Endothelial cell of umbilical vein (primary cell): ENCODE results near the gene ZNF282. TPM values are rescaled to one million over a fixed set of nuclear protein-coding genes. Genes with fewer than 3 reads are reported as not detected.

ENCODE experiments used
- BruUV-seq: library from RNA; stranded (reverse); fragments of 400-500 nt; replicated peaks from 2 replicates; lab custom pipeline; 2021; lab: Mats Ljungman, UMichigan
- CTCF ChIA-PET: fragments of 300-600, 350-600 bp; sonication (Branson Sonifier 250); formaldehyde crosslinking; loops from one replicate; lab custom pipeline; 2021; ENCODE audit warnings: antibody characterized with exemption, inconsistent platforms; lab: Charles Lee
- POLR2A ChIA-PET: fragments of 300-600, 350-600 bp; sonication (Branson Sonifier 250); formaldehyde crosslinking; loops from one replicate; lab custom pipeline; 2021; ENCODE audit warnings: antibody characterized with exemption, inconsistent platforms; lab: Charles Lee
- DNase-seq: peaks from one replicate; pipeline ENCODE4 v3.0.0-alpha.2; 2011; ENCODE audit warnings: low read depth, low spot score
- FAIRE-seq: peaks from 2 replicates; lab custom pipeline; 2011; peaks lifted over from hg19 to GRCh38; lab: Jason Lieb, UNC
- H2AFZ ChIP-seq: 2 replicates; pipeline ENCODE4 v1.6.0; 2012; ENCODE audit warnings: low read depth, low read length, control low read depth, inconsistent platforms
- H3K27ac ChIP-seq: 2 replicates; pipeline ENCODE4 v1.5.1; 2011; ENCODE audit warnings: low read depth, mild to moderate bottlenecking, control low read depth, low read length, moderate library complexity; ENCODE audit not compliant: insufficient read depth
- H3K27me3 ChIP-seq, 2 experiments: 2 replicates each; pipeline versions ENCODE4 v1.6.0 to v1.6.1; 2011; ENCODE audit warnings: low read length in 2 of 2, mixed read lengths in 1 of 2; ENCODE audit not compliant: control insufficient read depth in 2 of 2, insufficient read depth in 2 of 2
- H3K36me3 ChIP-seq, 2 experiments: 2 replicates in 1 of 2; 3 replicates in 1 of 2; pipeline ENCODE4 v1.5.1; 2011; ENCODE audit warnings: low read length in 2 of 2, mild to moderate bottlenecking in 1 of 2, moderate library complexity in 1 of 2; ENCODE audit not compliant: control insufficient read depth in 2 of 2, insufficient read depth in 2 of 2; ENCODE audit errors: extremely low read depth in 1 of 2
- H3K4me1 ChIP-seq: 3 replicates; pipeline ENCODE4 v1.5.1; 2011; ENCODE audit warnings: mild to moderate bottlenecking, low read length; ENCODE audit not compliant: control insufficient read depth, insufficient read depth; ENCODE audit errors: extremely low read depth
- H3K4me2 ChIP-seq: 2 replicates; pipeline ENCODE4 v1.6.1; 2011; ENCODE audit warnings: low read length, control low read depth, mixed read lengths; ENCODE audit not compliant: insufficient read depth
- H3K4me3 ChIP-seq, 3 experiments: fragments of 200-600 bp in 1 of 3; sonication (generic), shearing (Covaris generic) in 1 of 3; replicated peaks in 1 of 3; 2 replicates each; pipeline ENCODE4 v1.5.1; 2011 to 2016; ENCODE audit warnings: control low read depth in 3 of 3, low read length in 3 of 3, mild to moderate bottlenecking in 2 of 3, inconsistent platforms in 1 of 3, low read depth in 1 of 3, moderate library complexity in 1 of 3; ENCODE audit not compliant: insufficient read depth in 1 of 3
- H3K79me2 ChIP-seq: 2 replicates; pipeline ENCODE4 v1.6.0; 2012; ENCODE audit warnings: low read length, inconsistent platforms; ENCODE audit not compliant: control insufficient read depth, insufficient read depth
- H3K9ac ChIP-seq: replicated peaks from 2 replicates; pipeline ENCODE3; 2011; ENCODE audit warnings: low read length, control low read depth; ENCODE audit not compliant: insufficient read depth; ENCODE audit errors: extremely low read depth
- H3K9me1 ChIP-seq: replicated peaks from 3 replicates; pipeline ENCODE4 v1.6.0; 2011; ENCODE audit warnings: mild to moderate bottlenecking, low read length; ENCODE audit not compliant: control insufficient read depth, insufficient read depth; ENCODE audit errors: extremely low read depth
- H3K9me3 ChIP-seq: replicated peaks from 2 replicates; pipeline ENCODE4 v1.5.1; 2012; ENCODE audit warnings: low read length, inconsistent platforms; ENCODE audit not compliant: control insufficient read depth, insufficient read depth
- H4K20me1 ChIP-seq: replicated peaks from 2 replicates; pipeline ENCODE3; 2011; ENCODE audit warnings: mild to moderate bottlenecking, low read length; ENCODE audit not compliant: control insufficient read depth, insufficient read depth; ENCODE audit errors: extremely low read depth
- EZH2 ChIP-seq: IDR thresholded peaks from 2 replicates; pipeline ENCODE4 v1.6.1; 2012; ENCODE audit warnings: borderline replicate concordance, low read depth, mild to moderate bottlenecking, moderate library complexity, low read length, inconsistent platforms; ENCODE audit not compliant: severe bottlenecking
- FOS ChIP-seq: IDR thresholded peaks from 2 replicates; pipeline ENCODE4 v1.6.1; 2011; ENCODE audit warnings: mild to moderate bottlenecking, low read length, moderate library complexity, borderline replicate concordance; ENCODE audit not compliant: insufficient read depth
- GATA2 ChIP-seq: IDR thresholded peaks from 2 replicates; pipeline ENCODE4 v1.7.0; 2011; ENCODE audit warnings: low read depth, mild to moderate bottlenecking, moderate library complexity, mixed read lengths, low read length; ENCODE audit not compliant: insufficient read length, insufficient read depth
- JUN ChIP-seq: IDR thresholded peaks from 2 replicates; pipeline ENCODE4 v1.6.1; 2011; ENCODE audit warnings: borderline replicate concordance, low read depth; ENCODE audit not compliant: insufficient read length, insufficient read depth
- MYC ChIP-seq: IDR thresholded peaks from one replicate; pipeline ENCODE4 v1.6.1; 2011; ENCODE audit warnings: mild to moderate bottlenecking, low read depth, low read length
- POLR2A ChIP-seq: IDR thresholded peaks from 2 replicates; pipeline ENCODE4 v1.6.1; 2012; ENCODE audit warnings: low read depth, mild to moderate bottlenecking, control low read depth, low read length
- POLR2AphosphoS5 ChIP-seq: IDR thresholded peaks from 2 replicates; pipeline ENCODE4 v1.6.1; 2012; ENCODE audit warnings: low read depth, mild to moderate bottlenecking, control low read depth, low read length, moderate library complexity; ENCODE audit not compliant: insufficient read depth
- dilution Hi-C: fragments of 300-500 bp; cut with MboI; formaldehyde crosslinking; loops from one replicate; pipeline ENCODE4 v1.15.0; 2019; ENCODE audit warnings: low sequenced_read_pairs; ENCODE audit not compliant: extremely low pct_ligation_motif_present
- intact Hi-C: fragments of 100-400 bp; cut with micrococcal nuclease; formaldehyde crosslinking; loops from one replicate; pipeline ENCODE4 v1.10.0; 2022
- polyA plus RNA-seq, 4 experiments: library from polyadenylated mRNA; depleted of rRNA in 3 of 4; stranded (reverse) in 3 of 4; unstranded in 1 of 4; fragments of >200 nt; gene quantifications; 2 replicates each; pipeline versions ENCODE4 v1.2.1 to v1.2.3, GENCODE V29; 2011 to 2012; ENCODE audit warnings: missing spikeins in 1 of 4
- total RNA-seq: library from RNA; stranded (reverse); gene quantifications from 2 replicates; pipeline ENCODE4 v1.2.3, GENCODE V29; 2021
- TF ChIP-seq, protein P1 (sequence below): IDR thresholded peaks from 2 replicates; pipeline ENCODE4 v1.6.1; 2011; ENCODE audit not compliant: insufficient read depth, insufficient read length
- TF ChIP-seq, protein P2 (sequence below), 2 donors: IDR thresholded peaks; 1 replicate in 1 of 2; 2 replicates in 1 of 2; pipeline ENCODE4 v1.5.1; 2011; ENCODE audit warnings: low read length in 2 of 2, mild to moderate bottlenecking in 2 of 2, moderate library complexity in 2 of 2, control low read depth in 1 of 2, inconsistent platforms in 1 of 2, low read depth in 1 of 2; ENCODE audit not compliant: insufficient read depth in 1 of 2; ENCODE audit errors: extremely low read depth in 1 of 2

Gene ZNF282
- total and polyA plus RNA-seq, 2 donors (not counting 3 experiments of a cell fraction or from before 2014, with no cell fraction given), result 20.0 to 34.4 TPM

DNA sequence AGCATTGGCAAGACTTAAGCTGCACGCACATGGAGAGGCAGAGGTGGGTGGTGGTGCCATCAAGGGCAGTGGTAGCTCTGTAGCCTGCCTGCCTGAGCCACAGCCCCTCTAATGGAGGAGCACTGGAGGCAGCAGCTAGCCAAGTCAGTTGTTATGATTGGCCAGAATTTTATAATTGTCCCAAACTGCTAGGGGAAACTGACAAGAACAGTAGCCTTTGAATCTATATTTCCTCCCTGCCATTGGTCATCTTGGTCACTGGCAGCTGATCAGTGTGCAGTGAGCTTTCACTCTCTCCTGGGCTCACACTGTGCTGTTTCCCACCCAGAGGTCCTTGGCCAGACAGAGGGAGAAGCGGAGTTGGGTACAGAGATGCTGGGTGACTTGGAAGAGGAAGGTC, 57.0 kb downstream of the ZNF282 start:
- DNase-seq, result no peak
- H4K20me1 ChIP-seq, result peaks cover 5% of the 10 kb centered on the region
- intact Hi-C loops (no loop called here), dilution Hi-C loops (no loop called here)
- no peaks in the 10 kb centered on the region for H3K9me3 ChIP-seq
- TF ChIP-seq FOS (no peak), POLR2A (no peak), GATA2 (no peak), EZH2 (no peak), MYC (no peak), POLR2AphosphoS5 (no peak), JUN (no peak)
- TF ChIP-seq, protein P1, sequence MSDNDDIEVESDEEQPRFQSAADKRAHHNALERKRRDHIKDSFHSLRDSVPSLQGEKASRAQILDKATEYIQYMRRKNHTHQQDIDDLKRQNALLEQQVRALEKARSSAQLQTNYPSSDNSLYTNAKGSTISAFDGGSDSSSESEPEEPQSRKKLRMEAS, result no peak
- TF ChIP-seq, protein P2, sequence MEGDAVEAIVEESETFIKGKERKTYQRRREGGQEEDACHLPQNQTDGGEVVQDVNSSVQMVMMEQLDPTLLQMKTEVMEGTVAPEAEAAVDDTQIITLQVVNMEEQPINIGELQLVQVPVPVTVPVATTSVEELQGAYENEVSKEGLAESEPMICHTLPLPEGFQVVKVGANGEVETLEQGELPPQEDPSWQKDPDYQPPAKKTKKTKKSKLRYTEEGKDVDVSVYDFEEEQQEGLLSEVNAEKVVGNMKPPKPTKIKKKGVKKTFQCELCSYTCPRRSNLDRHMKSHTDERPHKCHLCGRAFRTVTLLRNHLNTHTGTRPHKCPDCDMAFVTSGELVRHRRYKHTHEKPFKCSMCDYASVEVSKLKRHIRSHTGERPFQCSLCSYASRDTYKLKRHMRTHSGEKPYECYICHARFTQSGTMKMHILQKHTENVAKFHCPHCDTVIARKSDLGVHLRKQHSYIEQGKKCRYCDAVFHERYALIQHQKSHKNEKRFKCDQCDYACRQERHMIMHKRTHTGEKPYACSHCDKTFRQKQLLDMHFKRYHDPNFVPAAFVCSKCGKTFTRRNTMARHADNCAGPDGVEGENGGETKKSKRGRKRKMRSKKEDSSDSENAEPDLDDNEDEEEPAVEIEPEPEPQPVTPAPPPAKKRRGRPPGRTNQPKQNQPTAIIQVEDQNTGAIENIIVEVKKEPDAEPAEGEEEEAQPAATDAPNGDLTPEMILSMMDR (IDR thresholded peaks at IDR 0.05; ENCODE audit: extremely low read depth in 1 of 2, insufficient read depth in 1 of 2, low read depth in 1 of 2, low read length in 2 of 2), result no peak
- POLR2A ChIA-PET, result no interaction called here
- no TSS peak for BruUV-seq
- FAIRE-seq, result no peak
- no peak overlapping the region for H3K27ac ChIP-seq
- no peak overlapping the region for H3K9ac ChIP-seq
- H2AFZ ChIP-seq, result no peak overlapping the region
- H3K79me2 ChIP-seq, result peaks cover 10% of the 10 kb centered on the region
- CTCF ChIA-PET, result interaction anchor here (0.7 to 1.8 kb wide), 2 partner anchors 9 to 690 kb away, joined by 3 to 6 read pairs; partner anchors contain the start of gene ZNF783
- no peak overlapping the region for H3K4me3 ChIP-seq
- peaks cover 13 to 32% of the 10 kb centered on the region in 2 experiments for H3K36me3 ChIP-seq
- H3K9me1 ChIP-seq, result no peaks in the 10 kb centered on the region
- H3K27me3 ChIP-seq, result no peaks in the 10 kb centered on the region
- H3K4me1 ChIP-seq, result no peaks in the 10 kb centered on the region
- no peak overlapping the region for H3K4me2 ChIP-seq
